Measurements from ENCODE around the gene TMEFF1.

TMEFF1 gene

GRCh38 chr9:100448266-100448665 lies 24.7 kb upstream of the TMEFF1 start:
- DNase-seq = no peak

GRCh38 chr9:100449420-100449819 lies 23.5 kb upstream of the TMEFF1 start:
- no peak for DNase-seq

DNA sequence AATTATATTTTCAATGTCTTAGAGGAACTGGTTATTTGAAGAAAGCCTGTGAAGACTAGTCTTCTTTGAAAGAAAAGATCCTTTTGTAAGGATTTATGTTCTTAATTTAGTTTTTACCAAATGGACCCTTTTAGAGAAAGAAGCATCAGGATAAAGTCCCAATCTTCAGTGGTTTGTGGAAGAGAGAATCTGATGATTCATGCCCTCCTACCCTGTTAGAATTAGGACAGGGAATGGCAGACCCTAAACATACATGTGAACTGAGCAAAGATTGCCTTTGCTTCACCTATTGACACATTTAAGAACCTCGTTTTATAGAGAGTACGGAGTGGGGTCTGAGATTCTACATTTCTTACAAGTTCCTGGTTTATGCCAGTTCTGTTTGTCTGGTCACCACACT lies 20.1 kb upstream of the TMEFF1 start:
- DNase-seq = no peak

DNA sequence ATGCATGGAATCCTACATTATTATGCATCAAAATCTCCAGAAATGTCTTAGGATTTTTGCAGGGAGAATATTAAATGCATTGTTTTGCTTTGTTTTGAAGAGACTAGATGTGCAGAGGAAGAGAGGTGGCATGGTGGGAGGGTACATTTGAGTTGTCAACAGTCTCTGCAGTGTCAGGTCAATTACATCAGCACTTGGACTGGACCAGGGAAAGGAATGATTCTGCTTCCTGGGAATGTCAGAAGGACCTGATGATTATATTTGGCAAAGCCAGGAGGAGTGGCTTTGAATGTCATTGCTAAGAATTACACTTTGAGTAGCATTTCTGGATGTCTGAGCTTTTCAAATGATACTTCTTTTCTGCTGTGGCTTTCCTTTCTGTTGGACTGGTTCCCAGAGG lies 17.5 kb upstream of the TMEFF1 start:
- no peak for DNase-seq

DNA sequence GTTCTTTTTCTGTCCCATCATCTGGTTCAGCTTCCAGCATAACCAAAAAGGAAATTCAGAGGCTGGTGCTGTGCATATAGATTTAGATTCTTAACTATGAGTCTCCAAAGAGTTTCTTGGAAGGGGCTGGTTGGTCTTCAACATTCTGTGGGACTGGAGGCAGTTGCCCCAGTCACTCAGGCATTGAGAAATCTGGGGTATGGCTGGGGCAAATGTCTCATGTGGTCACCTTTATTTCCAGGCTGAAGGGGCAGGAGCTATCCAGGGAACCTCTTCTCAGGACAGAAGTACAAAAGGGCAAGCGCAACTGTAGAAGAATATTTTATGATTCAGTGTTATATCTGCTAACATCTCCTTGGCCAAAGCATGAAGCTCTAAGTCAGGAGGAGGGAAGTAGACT lies 15.4 kb upstream of the TMEFF1 start:
- no peak for DNase-seq

DNA sequence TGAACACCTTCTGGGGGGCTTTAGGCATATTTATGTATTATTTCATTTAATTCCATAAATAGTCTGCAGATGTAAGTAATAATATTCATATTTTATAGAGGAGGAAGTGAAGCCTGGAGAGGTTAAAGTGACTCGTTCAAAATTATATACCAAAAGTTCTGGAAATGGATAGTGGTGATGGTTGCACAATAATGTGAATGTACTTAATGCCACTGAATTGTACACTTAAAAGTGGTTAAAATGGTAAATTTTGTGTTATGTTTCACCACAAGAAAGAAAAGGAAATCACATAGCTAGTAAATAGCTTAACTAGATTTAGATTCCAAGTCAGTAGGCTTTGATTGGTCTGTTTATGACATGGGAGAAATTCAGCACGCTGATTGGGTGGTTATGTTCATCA lies 13.0 kb upstream of the TMEFF1 start:
- DNase-seq = no peak

DNA sequence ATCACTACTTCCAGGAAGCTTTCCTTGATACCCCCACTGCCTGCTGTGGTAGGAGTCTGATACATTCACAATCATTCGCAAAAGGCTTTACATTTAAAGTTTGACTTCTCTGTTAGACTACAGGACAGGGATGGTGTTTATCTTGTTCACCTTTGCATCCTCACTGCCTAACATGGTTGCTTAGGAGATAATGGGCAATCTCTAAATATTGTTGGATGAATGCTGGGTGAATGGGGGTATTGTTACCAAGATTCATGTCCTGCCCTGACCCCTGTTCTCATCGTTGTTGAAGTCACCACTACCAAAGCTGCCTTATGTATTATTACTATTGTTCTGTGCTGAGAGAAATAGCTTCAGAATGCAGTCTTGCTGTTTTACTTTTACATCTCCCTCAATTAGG lies 7.7 kb upstream of the TMEFF1 start:
- no peak for DNase-seq

DNA sequence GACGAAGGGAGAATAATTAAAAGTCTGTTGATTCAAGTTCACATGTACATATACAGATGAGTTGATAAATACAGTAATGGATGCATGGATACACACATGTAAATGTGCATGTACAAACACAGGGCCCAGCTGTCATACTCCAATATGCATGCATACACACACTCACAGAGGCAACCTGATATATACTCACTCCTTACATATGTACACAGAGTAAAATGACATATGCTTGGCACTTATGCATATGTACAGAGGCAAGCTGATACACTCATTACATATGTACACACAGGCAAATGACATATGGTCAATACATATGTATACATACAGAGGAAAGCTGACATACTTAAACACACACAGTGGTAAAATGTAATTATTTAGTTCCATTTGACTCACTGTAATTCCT lies 7.2 kb upstream of the TMEFF1 start:
- no peak for DNase-seq

- DNase-seq = no peak
Observed at GRCh38 chr9:100466171-100466828, 6.6 kb upstream of the TMEFF1 start.

DNA sequence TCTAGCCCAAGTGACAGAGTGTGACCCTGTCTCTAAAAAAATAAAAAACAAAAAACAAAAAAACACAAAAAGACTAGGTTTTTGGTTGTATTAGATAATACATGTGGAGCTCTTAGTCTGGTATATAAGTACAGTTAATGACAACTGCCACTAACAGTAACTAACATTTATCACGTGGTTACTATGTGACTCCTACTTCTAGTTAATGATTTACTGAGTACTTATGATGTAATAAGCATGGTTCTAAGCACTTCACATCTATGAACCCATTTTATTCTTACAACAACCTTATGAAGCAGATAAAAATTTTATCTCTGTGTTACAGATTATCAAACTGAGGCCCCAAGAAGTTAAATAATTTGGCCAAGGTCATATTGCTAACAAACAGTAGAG lies 6.1 kb upstream of the TMEFF1 start:
- DNase-seq = no peak

DNA sequence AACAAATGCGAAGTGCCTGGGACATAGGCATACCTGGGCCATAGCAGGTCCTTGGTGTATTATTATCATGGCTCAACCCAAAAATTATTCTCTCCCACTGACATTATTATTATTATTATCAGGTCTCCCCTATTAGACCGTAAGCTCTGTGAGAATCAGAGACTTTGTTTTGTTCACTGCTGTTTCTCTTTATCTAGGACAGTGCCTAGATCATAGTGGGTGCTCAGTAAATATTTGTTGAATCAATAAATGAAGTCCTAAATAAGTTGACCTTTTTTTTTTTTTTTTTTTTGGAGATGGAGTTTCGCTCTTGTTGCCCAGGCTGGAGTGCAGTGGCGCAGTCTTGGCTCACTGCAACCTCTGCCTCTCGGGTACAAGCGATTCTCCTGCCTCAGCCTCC lies 4.9 kb upstream of the TMEFF1 start:
- no peak for DNase-seq

GRCh38 chr9:100472268-100472667 lies 681 bp upstream of the TMEFF1 start:
- no peak for DNase-seq

DNA sequence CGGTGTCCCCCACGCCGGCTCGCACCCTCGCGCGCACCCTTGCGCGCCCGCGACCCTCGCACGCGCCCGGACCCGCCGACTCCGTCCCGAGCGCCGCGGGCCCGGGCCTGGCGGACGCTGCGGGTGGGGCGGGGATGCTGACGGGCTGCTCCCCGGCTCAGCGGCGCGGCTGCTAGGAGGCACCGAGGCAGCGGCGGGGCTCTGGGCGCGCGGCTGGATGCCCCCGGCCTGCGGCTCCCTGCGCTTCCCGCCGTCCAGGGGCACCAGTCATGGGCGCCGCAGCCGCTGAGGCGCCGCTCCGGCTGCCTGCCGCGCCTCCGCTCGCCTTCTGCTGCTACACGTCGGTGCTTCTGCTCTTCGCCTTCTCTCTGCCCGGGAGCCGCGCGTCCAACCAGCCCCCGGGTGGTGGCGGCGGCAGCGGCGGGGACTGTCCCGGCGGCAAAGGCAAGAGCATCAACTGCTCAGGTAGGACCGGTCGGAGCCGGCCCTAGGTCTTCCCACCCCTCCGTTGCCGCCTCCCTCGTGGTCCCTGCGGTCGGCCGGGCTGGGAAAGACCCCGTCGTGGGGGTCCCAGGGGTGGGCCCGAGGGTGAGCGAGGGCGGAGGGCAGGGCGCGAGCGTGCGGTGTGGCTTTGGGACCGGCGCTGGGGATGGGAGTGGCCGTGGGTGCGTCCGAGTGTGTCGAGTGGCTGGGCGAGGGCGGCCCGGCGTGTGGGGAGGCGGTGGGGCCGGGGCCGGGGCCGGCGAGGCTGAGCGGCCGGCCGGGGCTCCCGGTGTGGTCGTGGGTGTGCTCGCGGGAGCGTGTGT lies 530 bp downstream of the TMEFF1 start:
- no peak for DNase-seq

GRCh38 chr9:100474082-100474923 lies 1.4 kb downstream of the TMEFF1 start:
- no peak for DNase-seq

DNA sequence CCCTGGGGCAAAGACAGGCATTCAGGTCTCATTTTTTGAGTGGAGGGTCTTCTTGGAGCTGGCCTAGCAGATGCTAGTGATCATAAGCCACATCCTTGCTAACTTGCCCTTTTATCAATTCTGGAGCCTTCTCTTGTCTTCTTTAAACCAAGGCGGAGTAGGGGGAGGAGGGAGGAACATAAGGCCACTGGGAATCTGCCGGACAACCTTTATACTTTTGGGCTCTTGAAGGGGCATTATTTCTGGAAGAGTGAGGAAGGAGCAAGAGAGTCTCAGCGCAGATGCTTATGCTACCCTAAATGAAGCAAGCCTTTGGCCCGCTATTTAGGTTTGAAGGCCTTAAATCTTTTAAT lies 2.0 kb downstream of the TMEFF1 start:
- no peak for DNase-seq

GRCh38 chr9:100477241-100477640 lies 4.3 kb downstream of the TMEFF1 start:
- DNase-seq = no peak

DNA sequence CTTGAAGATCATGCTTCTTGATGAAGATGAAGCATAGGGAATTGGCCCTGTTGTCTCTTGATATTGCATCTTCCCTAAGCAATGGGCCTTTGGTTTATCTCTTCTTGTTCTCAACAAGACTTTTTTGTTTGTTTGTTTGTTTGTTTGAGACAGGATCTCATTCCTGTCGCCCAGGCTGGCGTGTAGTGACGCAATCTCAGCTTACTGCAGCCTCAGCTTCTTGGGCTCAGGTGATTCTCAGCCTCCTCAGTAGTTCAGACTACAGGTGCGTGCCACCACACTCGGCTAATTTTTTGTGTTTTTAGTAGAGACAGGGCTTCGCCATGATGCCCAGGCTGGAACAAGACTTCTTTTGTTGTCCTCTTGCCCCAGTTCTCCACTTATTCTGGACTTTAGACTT lies 5.2 kb downstream of the TMEFF1 start:
- no peak for DNase-seq

DNA sequence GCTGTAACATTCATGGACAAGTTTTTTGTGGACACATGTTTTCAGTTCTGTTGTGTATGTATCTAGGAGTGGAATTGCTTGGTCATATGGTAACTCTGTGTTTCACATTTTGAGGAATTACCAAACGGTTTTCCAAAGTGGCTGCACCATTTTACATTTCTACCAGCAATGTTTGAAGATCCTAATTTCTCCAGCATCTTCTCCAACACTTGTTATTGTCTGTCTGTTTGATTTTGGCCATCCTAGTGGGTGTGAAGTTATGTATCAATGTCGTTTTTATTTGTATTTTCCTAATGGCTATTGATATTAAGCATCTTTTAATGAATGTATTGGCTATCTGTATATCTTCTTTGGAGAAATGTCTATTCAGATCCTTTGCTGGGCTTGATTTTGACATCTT lies 6.9 kb downstream of the TMEFF1 start:
- no peak for DNase-seq

GRCh38 chr9:100485196-100485595 lies 12.2 kb downstream of the TMEFF1 start:
- DNase-seq = no peak

- DNase-seq = no peak
Observed at GRCh38 chr9:100486479-100487176, 13.7 kb downstream of the TMEFF1 start.

GRCh38 chr9:100488177-100488576 lies 15.2 kb downstream of the TMEFF1 start:
- no peak for DNase-seq

GRCh38 chr9:100489836-100490235 lies 16.9 kb downstream of the TMEFF1 start:
- no peak for DNase-seq

- no peak for DNase-seq
Observed at GRCh38 chr9:100492952-100493351, 20.0 kb downstream of the TMEFF1 start.

All from NCI-H1105 (cell line).